ENCODE results near the gene ZSCAN5C.

GRCh38 chr19:56218961-56219360 is 16.9 kb downstream of the ZSCAN5C start:
- TF ChIP-seq CTCF (conservative IDR thresholded peaks at IDR 0.05; ENCODE audit: low read length) = no peak
- no peak for TF ChIP-seq EZH2phosphoT487 (IDR thresholded peaks at IDR 0.05; ENCODE audit: borderline replicate concordance)
